HepG2 (cell line): ENCODE data around the gene CD300A. TPM values are rescaled to one million over a fixed set of nuclear protein-coding genes. Genes with fewer than 3 reads are reported as not detected.

Source experiments
- ATAC-seq: fragments of 200-7000 bp; cut with Tn5 transposase; 3 replicates; pipeline ENCODE4 v1.9.1; 2020; ENCODE audit warnings: mild to moderate bottlenecking, moderate library complexity
- BruUV-seq: library from RNA; stranded (reverse); fragments of 400-500 nt; replicated peaks from 2 replicates; lab custom pipeline; 2021; lab: Mats Ljungman, UMichigan
- CTCF ChIA-PET: fragments of 300-600 bp; formaldehyde crosslinking; extraction: SDS; loops from one replicate; lab custom pipeline; 2021; ENCODE audit warnings: low total read pairs, inconsistent platforms, low intra/inter-chr PET ratio; lab: Yijun Ruan, JAX
- POLR2A ChIA-PET: fragments of 350-600 bp; sonication (Branson Sonifier 250); formaldehyde crosslinking; loops from one replicate; lab custom pipeline; 2020; ENCODE audit warnings: antibody characterized with exemption, inconsistent platforms; lab: Yijun Ruan, JAX
- DNase-seq: peaks from one replicate; pipeline ENCODE4 v3.0.0-alpha.2; 2015; ENCODE audit warnings: low spot score
- FAIRE-seq: peaks from 3 replicates; lab custom pipeline; 2011; peaks lifted over from hg19 to GRCh38; lab: Jason Lieb, UNC
- H2AFZ ChIP-seq: one replicate; pipeline ENCODE4 v1.6.1; 2011; ENCODE audit warnings: low read length, inconsistent platforms
- H3K27ac ChIP-seq: fragments of 300-600 bp; 3 replicates; pipeline ENCODE4 v1.8.0; 2011; ENCODE audit warnings: mixed run types, mild to moderate bottlenecking, mixed read lengths, low read length, inconsistent platforms; ENCODE audit not compliant: insufficient read depth; ENCODE audit errors: extremely low read length
- H3K27me3 ChIP-seq, 2 experiments: fragments of 200-600 bp in 1 of 2; 2 replicates in 1 of 2; 3 replicates in 1 of 2; pipeline versions ENCODE4 v1.6.0 to v1.8.0; 2011; ENCODE audit warnings: low read length in 2 of 2, mild to moderate bottlenecking in 2 of 2, moderate library complexity in 2 of 2, inconsistent platforms in 1 of 2; ENCODE audit not compliant: insufficient read depth in 2 of 2, control insufficient read depth in 1 of 2
- H3K36me3 ChIP-seq, 2 experiments: fragments of 200-600 bp in 1 of 2; replicated peaks in 1 of 2; 2 replicates in 1 of 2; 3 replicates in 1 of 2; pipeline versions ENCODE4 v1.5.1 to v1.8.0; 2011; ENCODE audit warnings: low read length in 2 of 2, inconsistent platforms in 1 of 2; ENCODE audit not compliant: insufficient read depth in 2 of 2, control insufficient read depth in 1 of 2
- H3K4me1 ChIP-seq: 2 replicates; pipeline ENCODE4 v1.5.1; 2012; ENCODE audit warnings: low read length, inconsistent platforms; ENCODE audit not compliant: insufficient read depth
- H3K4me2 ChIP-seq: 2 replicates; pipeline ENCODE4 v1.6.0; 2011; ENCODE audit warnings: low read depth, low read length, inconsistent platforms
- H3K4me3 ChIP-seq, 3 experiments: fragments of 200-600 bp in 1 of 3; sonication (generic), shearing (Covaris generic) in 1 of 3; replicated peaks in 1 of 3; 2 replicates each; pipeline ENCODE4 v1.5.1; 2011 to 2016; ENCODE audit warnings: low read length in 3 of 3, inconsistent platforms in 2 of 3, low read depth in 2 of 3, mild to moderate bottlenecking in 2 of 3, control low read depth in 1 of 3, mixed read lengths in 1 of 3; ENCODE audit not compliant: insufficient read depth in 1 of 3
- H3K79me2 ChIP-seq: one replicate; pipeline ENCODE4 v1.6.1; 2011; ENCODE audit warnings: low read length, inconsistent platforms; ENCODE audit not compliant: insufficient read depth
- H3K9ac ChIP-seq: 2 replicates; pipeline ENCODE4 v1.6.0; 2011; ENCODE audit warnings: mild to moderate bottlenecking, low read depth, low read length, inconsistent platforms; ENCODE audit not compliant: insufficient read depth
- H3K9me3 ChIP-seq: 2 replicates; pipeline ENCODE4 v1.5.1; 2012; ENCODE audit warnings: mild to moderate bottlenecking, low read length
- H4K20me1 ChIP-seq: 2 replicates; pipeline ENCODE4 v1.6.0; 2011; ENCODE audit warnings: inconsistent platforms, mild to moderate bottlenecking, low read length, moderate library complexity; ENCODE audit not compliant: insufficient read depth
- GATAD2A ChIP-seq: IDR thresholded peaks from 2 replicates; pipeline ENCODE4 v1.6.1; 2016
- KLF15 ChIP-seq: sonication (generic); formaldehyde crosslinking; IDR thresholded peaks from 2 replicates; pipeline ENCODE4 v1.8.1; 2023; ENCODE audit warnings: borderline replicate concordance, mild to moderate bottlenecking, inconsistent platforms, missing genetic modification reagents, mixed read lengths
- RFX5 ChIP-seq: IDR thresholded peaks from 2 replicates; pipeline ENCODE4 v1.6.1; 2011; ENCODE audit warnings: low read depth, low read length, improper control_type of control experiment
- SKI ChIP-seq: fragments of 450-650 bp; IDR thresholded peaks from one replicate; pipeline ENCODE4 v1.6.1; 2018; ENCODE audit warnings: mild to moderate bottlenecking; ENCODE audit not compliant: partially characterized antibody
- ZNF230 ChIP-seq: sonication (generic); formaldehyde crosslinking; IDR thresholded peaks from 2 replicates; pipeline ENCODE4 v1.4.0; 2020; ENCODE audit warnings: mild to moderate bottlenecking, missing genetic modification reagents
- ZNF331 ChIP-seq: sonication (generic); formaldehyde crosslinking; IDR thresholded peaks from 2 replicates; pipeline ENCODE4 v1.4.0; 2020; ENCODE audit warnings: missing genetic modification reagents
- WGBS: methylation state at CpG from one replicate; pipeline ENCODE4 v1.1.6; 2017; ENCODE audit warnings: low lambda C conversion rate; 5-methylcytosine and 5-hydroxymethylcytosine counted together
- in situ Hi-C: cut with HindIII; loops from 2 replicates; pipeline ENCODE4 v1.10.0; 2017; ENCODE audit warnings: low pct_unique_long_range_greater_than_20kb; ENCODE audit not compliant: extremely low pct_ligation_motif_present
- intact Hi-C: fragments of 100-400 bp; cut with micrococcal nuclease; formaldehyde crosslinking; loops from one replicate; pipeline ENCODE4 v1.10.0; 2022; ENCODE audit not compliant: unreplicated experiment
- polyA plus RNA-seq, 8 experiments: library from polyadenylated mRNA; depleted of rRNA in 3 of 8; stranded (reverse) in 7 of 8; unstranded in 1 of 8; fragments of >200 nt; fragmentation: Illumina TruSeq in 4 of 8; extraction: Trizol in 4 of 8; gene quantifications; 2 replicates each; pipeline versions ENCODE4 v1.2.1 to v1.2.3, GENCODE V29; 2011 to 2016; ENCODE audit warnings: low read depth in 4 of 8, missing spikeins in 1 of 8, mixed read lengths in 1 of 8; ENCODE audit not compliant: insufficient read depth in 1 of 8
- total RNA-seq, 5 experiments: library from RNA; depleted of rRNA; stranded (reverse); fragments of >200 nt; fragmentation: Illumina TruSeq; extraction: Trizol; gene quantifications; 2 replicates each; pipeline ENCODE4 v1.2.3, GENCODE V29; 2016; ENCODE audit warnings: low read depth in 1 of 5
- TF ChIP-seq, protein P1 (sequence below): sonication (generic); formaldehyde crosslinking; IDR thresholded peaks from 2 replicates; pipeline ENCODE4 v1.8.0; 2022; ENCODE audit warnings: mild to moderate bottlenecking, missing genetic modification reagents

CD300A gene
- total and polyA plus RNA-seq, 2 of the 13 experiments (the other 11 are each of a cell fraction or from before 2014, with no cell fraction given), result not detected

- H3K4me2 ChIP-seq, result no peak overlapping the region
- H4K20me1 ChIP-seq, result no peaks in the 10 kb centered on the region
- WGBS, result 12% methylated on average over 8 of the region's 10 CpGs
- no peak overlapping the region for H3K27ac ChIP-seq
- H3K9me3 ChIP-seq, result 0 out of 2 replicates have a peak, but pooled peaks cover 4% of the 10 kb centered on the region
- peaks cover 2 to 73% of the 10 kb centered on the region in 2 experiments; a peak in 4 of 5 replicates for H3K27me3 ChIP-seq
- CTCF ChIA-PET, result no interaction called here
- in situ Hi-C loops, result no loop called here
- FAIRE-seq (no peak), ATAC-seq (no peak; the same call in 2 of the 3 replicates), DNase-seq (no peak)
- TF ChIP-seq ZNF230 (CRISPR knock-in tag) (no peak), RFX5 (no peak), SKI (no peak), KLF15 (CRISPR knock-in tag) (no peak)
- TF ChIP-seq, protein P1, sequence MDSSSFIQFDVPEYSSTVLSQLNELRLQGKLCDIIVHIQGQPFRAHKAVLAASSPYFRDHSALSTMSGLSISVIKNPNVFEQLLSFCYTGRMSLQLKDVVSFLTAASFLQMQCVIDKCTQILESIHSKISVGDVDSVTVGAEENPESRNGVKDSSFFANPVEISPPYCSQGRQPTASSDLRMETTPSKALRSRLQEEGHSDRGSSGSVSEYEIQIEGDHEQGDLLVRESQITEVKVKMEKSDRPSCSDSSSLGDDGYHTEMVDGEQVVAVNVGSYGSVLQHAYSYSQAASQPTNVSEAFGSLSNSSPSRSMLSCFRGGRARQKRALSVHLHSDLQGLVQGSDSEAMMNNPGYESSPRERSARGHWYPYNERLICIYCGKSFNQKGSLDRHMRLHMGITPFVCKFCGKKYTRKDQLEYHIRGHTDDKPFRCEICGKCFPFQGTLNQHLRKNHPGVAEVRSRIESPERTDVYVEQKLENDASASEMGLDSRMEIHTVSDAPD (CRISPR knock-in tag), result no peak
- BruUV-seq, result no TSS peak
- no peak overlapping the region for H2AFZ ChIP-seq
- peaks cover 11% of the 10 kb centered on the region; the same call in 1 of the 2 replicates for H3K4me1 ChIP-seq
- H3K36me3 ChIP-seq, result no peaks in the 10 kb centered on the region
- intact Hi-C loops, result no loop called here
- H3K4me3 ChIP-seq, result no peak overlapping the region
- H3K9ac ChIP-seq, result no peak overlapping the region
- POLR2A ChIA-PET, result no interaction called here
- no peaks in the 10 kb centered on the region for H3K79me2 ChIP-seq
Measured at GRCh38 chr17:74522381-74523105, 56.1 kb downstream of the CD300A start.

DNA sequence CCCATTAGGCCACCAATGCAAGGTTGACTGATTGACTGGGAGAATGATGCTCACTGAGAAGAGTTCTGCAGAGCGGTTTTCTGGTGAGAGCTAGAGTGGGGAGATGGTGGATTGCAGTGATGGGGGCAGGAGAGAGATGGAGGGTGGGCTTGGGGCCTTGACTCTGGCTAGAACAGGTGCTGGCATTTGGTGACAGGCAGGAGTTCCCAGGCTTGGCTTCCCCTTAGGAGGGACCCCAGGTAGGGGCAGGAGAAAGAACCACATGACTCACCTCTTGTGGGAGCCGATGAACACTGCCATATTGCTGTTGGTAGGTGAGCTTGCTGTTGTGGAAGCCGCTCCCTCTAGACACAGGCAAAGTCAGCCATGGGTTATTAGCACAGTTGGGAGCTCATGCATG, 56.9 kb downstream of the CD300A start:
- in situ Hi-C loops (no loop called here), intact Hi-C loops (no loop called here)
- WGBS, result 4% methylated on average over 3 of the region's 3 CpGs
- Histone ChIP-seq H3K4me1 (peaks cover 11% of the 10 kb centered on the region; the same call in 1 of the 2 replicates), H3K27ac (no peak overlapping the region), H2AFZ (no peak overlapping the region), H3K27me3 (peaks cover 3 to 77% of the 10 kb centered on the region in 2 experiments; a peak in 4 of 5 replicates), H3K4me2 (no peak overlapping the region), H3K9me3 (0 out of 2 replicates have a peak, but pooled peaks cover 2% of the 10 kb centered on the region), H3K4me3 (no peak overlapping the region), H4K20me1 (no peaks in the 10 kb centered on the region), H3K9ac (no peak overlapping the region), H3K79me2 (no peaks in the 10 kb centered on the region), H3K36me3 (no peaks in the 10 kb centered on the region)
- ATAC-seq (no peak), DNase-seq (no peak), FAIRE-seq (no peak)
- ChIA-PET CTCF (no interaction called here), POLR2A (no interaction called here)
- TF ChIP-seq ZNF331 (CRISPR knock-in tag), result peak; percentile 69
- TF ChIP-seq GATAD2A (CRISPR knock-in tag), result no peak
- BruUV-seq, result no TSS peak
